ENCODE measurements around the gene KLF11.
A peak's percentile ranks its signal among the peaks of the same experiment; 100 is the strongest.

DNA sequence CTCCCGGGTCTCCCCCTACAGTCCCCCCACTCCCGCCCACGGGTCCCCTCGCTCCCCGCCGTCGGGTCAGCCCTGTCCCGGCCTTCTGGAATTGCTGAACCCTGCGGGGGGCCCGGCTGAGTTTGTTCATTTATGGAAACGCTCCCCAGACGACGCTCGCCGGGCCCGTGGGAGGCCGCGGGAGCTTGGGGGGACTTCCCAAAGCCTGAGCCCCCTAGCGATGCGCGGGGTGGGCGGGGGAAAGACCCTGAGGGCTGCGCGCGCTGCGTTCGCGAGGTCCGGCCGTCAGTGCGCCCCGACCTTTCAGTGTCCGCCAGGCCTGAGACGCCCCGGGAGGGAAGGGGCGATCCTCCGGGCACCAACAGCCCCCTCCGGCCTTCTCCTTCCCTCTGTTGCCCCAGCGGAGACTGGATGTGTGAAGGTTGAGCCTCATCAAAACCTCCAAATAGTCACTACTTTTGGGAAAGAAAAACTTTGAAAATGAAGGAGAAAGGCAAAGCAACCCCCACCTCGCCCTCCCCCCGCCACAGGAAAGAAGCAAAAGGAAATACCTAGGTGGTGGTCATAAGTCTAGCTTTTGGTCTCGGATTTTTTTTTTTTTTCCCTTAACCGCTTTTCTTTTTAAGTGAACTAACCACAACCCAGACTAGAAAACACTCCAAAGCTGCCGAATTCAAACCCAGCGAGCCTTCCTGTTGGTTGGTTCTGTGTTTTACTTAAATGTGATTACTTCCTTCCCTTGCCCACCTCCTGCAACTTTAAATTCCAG is 37.4 kb downstream of the KLF11 start:
- TF ChIP-seq, protein P1, sequence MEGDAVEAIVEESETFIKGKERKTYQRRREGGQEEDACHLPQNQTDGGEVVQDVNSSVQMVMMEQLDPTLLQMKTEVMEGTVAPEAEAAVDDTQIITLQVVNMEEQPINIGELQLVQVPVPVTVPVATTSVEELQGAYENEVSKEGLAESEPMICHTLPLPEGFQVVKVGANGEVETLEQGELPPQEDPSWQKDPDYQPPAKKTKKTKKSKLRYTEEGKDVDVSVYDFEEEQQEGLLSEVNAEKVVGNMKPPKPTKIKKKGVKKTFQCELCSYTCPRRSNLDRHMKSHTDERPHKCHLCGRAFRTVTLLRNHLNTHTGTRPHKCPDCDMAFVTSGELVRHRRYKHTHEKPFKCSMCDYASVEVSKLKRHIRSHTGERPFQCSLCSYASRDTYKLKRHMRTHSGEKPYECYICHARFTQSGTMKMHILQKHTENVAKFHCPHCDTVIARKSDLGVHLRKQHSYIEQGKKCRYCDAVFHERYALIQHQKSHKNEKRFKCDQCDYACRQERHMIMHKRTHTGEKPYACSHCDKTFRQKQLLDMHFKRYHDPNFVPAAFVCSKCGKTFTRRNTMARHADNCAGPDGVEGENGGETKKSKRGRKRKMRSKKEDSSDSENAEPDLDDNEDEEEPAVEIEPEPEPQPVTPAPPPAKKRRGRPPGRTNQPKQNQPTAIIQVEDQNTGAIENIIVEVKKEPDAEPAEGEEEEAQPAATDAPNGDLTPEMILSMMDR (IDR thresholded peaks at IDR 0.05; ENCODE audit: extremely low read depth in 1 of 2, insufficient read depth in 1 of 2, low read depth in 1 of 2, low read length in 2 of 2), result no peak
- TF ChIP-seq POLR2A (IDR thresholded peaks at IDR 0.05; ENCODE audit: low read depth, low read length) (no peak), EZH2 (IDR thresholded peaks at IDR 0.05; ENCODE audit: borderline replicate concordance, low read depth, low read length, severe bottlenecking) (peak; percentile 94), POLR2AphosphoS5 (IDR thresholded peaks at IDR 0.05; ENCODE audit: insufficient read depth, low read depth, low read length) (no peak), FOS (IDR thresholded peaks at IDR 0.05; ENCODE audit: borderline replicate concordance, insufficient read depth, low read length) (no peak), MYC (IDR thresholded peaks at IDR 0.05; ENCODE audit: low read depth, low read length) (no peak)

Measured in endothelial cell of umbilical vein (primary cell).